KOPT-K1 (cell line): Measurements from ENCODE around the gene ELMO2.

Experiments used
- H3K27ac ChIP-seq: fragments of 200-600 bp; sonication (generic); 2 replicates; pipeline ENCODE4 v1.5.1; 2016; ENCODE audit warnings: antibody characterized with exemption, mild to moderate bottlenecking, low read depth, low read length; ENCODE audit not compliant: poor library complexity, severe bottlenecking
- H3K36me3 ChIP-seq: fragments of 200-600 bp; sonication (generic); 2 replicates; pipeline ENCODE4 v1.5.1; 2017; ENCODE audit warnings: antibody characterized with exemption, mild to moderate bottlenecking, low read length, moderate library complexity; ENCODE audit not compliant: insufficient read depth
- H3K9me3 ChIP-seq: fragments of 200-600 bp; sonication (generic); 2 replicates; pipeline ENCODE4 v1.5.1; 2017; ENCODE audit warnings: antibody characterized with exemption, low read length, mild to moderate bottlenecking; ENCODE audit not compliant: insufficient read depth, poor library complexity, severe bottlenecking

The ELMO2 gene

DNA sequence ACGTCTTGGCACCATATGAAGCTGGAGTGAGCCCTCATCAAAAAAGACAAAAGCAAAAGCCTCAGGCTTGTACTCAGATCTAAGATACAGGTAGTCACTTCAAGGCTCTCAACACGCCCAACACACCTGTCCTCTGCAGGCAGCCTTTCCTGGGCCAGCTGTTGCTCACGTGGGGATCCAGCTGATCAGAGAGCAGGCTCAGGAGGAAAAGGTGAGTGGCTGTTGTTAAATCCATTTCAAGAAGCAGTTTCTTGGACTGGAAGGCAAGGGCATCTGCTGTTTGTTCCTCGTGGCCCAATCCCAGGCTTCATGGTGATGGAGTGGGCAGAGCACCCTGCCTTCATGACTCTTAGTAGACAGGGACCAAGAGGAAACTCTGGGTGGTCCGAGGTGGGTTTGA lies 39.6 kb downstream of the ELMO2 start:
- Histone ChIP-seq H3K36me3 (peaks cover 79% of the 10 kb centered on the region), H3K9me3 (no peaks in the 10 kb centered on the region), H3K27ac (no peak overlapping the region)

DNA sequence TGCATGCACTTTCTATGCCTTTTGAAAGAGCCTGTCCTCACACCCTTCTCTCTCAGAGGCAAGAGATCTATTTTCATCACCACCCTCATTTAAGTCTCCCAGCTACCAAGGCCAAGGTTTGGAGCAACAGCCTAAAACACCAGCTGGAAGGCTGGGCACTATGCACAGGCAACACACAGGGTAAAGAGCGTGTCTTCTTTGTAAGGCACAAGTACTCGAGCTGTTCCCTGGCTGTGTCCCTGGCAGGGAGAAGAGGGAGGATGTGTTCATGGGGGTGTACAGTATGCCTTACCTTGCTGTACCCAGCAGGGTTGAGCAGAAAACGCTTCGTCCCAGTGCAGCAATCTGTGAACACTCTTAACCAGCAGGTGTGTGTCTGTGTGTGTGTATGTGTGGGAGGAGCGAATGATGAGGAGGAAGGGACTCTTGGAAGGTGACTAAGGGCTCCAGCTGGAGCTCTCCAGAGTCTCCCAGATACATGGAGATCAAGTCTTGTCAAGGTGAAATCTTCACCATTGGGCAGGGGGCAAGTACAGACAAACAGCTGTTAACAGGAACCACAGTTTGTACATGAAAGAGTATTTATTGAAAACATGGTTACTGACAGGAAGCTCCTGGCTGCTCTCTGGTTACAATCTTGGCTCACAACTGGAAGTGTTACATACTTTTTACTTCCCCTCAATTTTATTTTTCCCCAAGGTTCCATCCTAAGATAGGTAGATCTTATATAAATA lies 40.8 kb downstream of the ELMO2 start:
- Histone ChIP-seq H3K36me3 (peaks cover 74% of the 10 kb centered on the region), H3K9me3 (no peaks in the 10 kb centered on the region), H3K27ac (no peak overlapping the region)

DNA sequence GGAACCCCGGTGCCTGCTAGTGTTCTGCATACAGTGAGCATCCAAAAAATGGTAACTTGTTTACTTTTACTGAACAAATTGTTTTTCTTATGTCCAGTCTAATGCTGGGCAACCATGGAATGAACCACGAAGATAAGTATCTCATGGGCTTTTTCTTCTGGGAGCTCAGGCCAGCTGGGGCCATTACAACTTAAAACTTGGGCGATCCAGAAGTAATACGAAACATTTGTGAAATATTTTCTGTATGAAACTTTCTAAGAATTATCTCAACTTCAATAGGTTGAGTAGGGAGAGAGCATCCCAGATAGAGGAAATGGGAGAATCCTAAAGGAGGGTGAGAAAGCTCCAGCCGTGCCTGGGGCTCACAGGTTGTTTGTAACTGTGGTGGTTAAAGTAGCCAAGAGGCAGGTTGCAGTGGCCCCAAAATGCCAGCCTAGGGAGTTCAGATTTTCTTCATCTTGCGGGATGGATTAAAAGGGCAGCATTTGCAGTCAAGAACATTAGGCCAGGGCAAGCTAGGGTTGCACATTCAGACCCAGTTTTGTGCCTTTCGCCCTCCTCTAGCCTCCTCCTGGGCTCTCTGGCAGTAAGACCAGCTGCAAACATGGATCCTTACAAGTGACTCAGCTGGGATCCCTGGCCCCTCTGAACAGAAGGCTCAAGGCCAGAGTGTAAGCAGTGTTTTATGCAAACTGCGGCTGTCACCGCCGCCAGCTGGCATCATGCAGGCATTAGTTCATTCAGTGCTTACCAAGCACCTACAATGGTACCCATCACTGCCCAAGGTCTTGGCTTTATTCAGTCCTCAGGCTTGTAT lies 41.5 kb downstream of the ELMO2 start:
- Histone ChIP-seq H3K36me3 (peaks cover 66% of the 10 kb centered on the region), H3K9me3 (no peaks in the 10 kb centered on the region), H3K27ac (peak overlapping the region; percentile 87)

DNA sequence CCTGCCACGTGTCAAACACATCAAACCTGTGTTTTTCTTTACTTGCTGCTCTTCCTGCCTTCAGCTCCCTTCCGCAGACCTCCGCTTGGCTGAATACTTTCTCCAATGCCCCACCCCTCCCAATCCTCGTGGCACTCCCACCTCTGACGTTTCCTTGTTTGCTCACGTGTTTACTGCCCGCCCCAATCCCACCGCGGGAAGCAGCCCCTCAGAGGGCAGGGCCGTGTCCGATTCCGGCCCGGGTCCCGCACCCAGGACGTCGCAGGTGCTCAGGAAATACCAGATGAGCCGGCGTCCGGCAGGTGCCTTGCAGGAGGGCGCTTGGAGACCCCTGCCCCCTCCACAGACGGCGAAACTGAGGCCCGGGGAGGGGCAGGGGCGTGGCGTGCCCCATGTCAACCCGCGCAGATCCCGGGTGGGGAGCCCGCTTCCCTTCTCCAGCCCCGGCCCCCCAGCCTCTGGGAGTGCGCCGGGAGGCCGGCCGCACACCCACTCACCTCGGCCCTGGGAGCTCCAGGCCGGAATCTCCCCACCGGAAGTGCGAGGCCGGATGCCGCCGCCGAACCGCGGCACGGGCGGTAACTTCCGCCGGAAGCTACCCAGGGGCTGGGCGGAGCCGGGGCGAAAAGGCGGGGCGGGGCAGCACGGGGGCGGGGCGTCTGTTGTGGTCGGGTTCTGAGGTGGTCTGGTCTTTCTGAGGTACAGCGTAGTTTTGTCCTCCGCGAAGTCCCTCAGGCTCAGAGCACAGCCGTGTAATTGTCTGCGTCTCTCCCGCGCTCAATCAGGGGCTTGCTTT lies 42.3 kb downstream of the ELMO2 start:
- H3K9me3 ChIP-seq = no peaks in the 10 kb centered on the region
- H3K36me3 ChIP-seq = peaks cover 59% of the 10 kb centered on the region
- peak overlapping the region; percentile 87 for H3K27ac ChIP-seq

DNA sequence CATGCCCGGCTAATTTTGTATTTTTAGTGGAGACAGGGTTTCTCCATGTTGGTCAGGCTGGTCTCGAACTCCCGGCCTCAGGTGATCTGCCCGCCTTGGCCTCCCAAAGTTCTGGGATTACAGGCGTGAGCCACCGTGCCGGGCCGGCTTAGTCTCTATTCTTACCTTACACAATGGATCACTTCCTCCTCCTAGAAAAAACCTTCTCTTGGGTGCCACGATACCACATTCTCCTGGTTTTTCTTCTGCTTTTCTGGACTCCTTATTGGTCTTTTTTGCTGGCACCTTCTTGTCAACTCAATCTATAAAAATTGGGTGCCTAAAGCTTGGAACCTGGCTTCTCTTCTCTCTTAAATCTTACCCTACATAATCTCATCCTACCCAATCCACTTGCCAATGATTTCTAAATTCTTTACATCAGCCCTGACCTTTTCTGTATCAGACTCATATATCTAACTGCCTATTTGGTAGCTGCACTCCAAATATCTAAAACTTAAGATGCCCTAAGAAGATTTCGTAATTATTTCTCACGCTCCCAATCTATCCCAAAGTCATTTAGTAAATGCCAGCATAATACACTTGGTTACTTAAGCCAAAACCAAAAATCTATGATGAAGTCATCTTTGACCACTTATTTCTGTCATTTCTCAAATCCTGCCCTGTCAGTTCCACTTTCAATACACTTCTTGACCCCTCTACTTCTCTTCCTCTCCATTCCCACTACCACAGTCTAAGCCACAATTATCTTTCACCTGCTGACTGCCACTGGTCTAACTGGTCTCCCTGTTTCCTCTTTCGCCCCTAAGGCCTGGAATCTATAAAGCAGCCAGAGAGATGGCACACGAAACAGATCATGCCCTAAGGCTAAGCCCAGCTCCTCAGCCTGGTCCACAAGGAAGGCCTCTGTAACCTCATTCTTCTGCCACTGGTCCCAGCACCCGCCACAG lies 43.2 kb downstream of the ELMO2 start:
- H3K27ac ChIP-seq = peak overlapping the region; percentile 87
- H3K9me3 ChIP-seq = no peaks in the 10 kb centered on the region
- peaks cover 59% of the 10 kb centered on the region for H3K36me3 ChIP-seq

DNA sequence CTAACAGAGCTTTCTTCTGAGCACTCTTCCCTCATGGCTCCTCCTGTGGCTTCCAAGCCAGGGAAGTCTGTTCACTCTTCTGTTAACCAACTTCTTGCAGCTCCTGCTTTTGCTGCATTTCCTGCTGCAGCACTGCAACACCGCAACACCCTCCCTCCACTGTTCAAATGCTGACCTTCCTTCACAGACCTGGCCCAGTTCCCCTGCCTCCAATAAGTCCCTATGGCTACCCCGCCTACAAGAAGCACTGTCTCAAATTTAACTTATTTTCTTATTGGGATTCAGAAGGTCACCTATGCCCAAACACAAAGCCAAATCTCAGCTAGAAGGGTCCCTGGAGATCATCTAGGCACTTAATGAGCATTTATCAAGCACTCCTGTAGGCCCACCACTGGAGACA lies 44.6 kb downstream of the ELMO2 start:
- no peak overlapping the region for H3K27ac ChIP-seq
- peaks cover 58% of the 10 kb centered on the region for H3K36me3 ChIP-seq
- no peaks in the 10 kb centered on the region for H3K9me3 ChIP-seq

DNA sequence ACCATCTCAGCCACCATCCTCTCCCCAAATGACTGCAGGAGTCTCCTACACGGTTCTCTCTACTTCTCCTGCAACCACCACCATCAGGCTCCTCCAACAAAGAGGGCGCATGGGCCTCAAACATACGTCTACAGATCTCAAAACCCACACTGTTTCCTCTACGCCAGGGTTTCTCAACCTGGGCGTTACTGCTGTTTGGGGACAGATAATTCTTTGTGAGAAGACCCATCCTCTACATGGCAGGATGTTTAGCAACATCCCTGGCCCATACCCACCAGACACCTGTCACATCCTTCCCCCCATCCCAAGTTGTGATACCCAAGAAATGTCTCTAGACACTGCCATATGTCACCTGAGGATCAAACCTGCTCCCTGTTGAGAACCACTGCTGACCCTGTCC lies 45.0 kb downstream of the ELMO2 start:
- no peaks in the 10 kb centered on the region for H3K9me3 ChIP-seq
- no peak overlapping the region for H3K27ac ChIP-seq
- H3K36me3 ChIP-seq = peaks cover 55% of the 10 kb centered on the region

DNA sequence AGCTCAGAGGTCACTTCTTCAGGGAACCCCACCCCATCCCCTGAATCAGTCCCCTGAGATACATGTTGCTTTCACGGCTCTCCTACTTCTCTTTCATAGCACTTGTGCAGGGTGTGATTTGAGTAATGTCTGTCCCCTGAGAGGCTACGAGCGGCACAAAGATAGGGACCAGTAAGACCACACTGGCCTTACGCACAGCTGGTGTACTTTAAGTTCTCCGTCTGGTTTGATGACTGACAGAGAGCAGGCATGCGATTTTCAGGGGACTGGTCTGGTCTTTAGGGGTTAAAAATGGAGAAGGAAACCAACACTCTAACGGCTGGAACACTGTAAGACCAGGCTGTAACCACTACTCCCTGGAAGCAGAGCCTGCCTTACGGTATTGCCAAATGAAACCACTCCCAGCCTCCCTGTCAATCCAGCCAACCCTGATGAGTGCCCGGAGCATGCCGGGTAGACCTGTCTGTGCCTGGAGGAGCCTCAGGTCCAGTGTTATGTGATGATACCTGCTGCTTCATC lies 47.1 kb downstream of the ELMO2 start:
- H3K27ac ChIP-seq = no peak overlapping the region
- H3K9me3 ChIP-seq = no peaks in the 10 kb centered on the region
- peaks cover 60% of the 10 kb centered on the region for H3K36me3 ChIP-seq

DNA sequence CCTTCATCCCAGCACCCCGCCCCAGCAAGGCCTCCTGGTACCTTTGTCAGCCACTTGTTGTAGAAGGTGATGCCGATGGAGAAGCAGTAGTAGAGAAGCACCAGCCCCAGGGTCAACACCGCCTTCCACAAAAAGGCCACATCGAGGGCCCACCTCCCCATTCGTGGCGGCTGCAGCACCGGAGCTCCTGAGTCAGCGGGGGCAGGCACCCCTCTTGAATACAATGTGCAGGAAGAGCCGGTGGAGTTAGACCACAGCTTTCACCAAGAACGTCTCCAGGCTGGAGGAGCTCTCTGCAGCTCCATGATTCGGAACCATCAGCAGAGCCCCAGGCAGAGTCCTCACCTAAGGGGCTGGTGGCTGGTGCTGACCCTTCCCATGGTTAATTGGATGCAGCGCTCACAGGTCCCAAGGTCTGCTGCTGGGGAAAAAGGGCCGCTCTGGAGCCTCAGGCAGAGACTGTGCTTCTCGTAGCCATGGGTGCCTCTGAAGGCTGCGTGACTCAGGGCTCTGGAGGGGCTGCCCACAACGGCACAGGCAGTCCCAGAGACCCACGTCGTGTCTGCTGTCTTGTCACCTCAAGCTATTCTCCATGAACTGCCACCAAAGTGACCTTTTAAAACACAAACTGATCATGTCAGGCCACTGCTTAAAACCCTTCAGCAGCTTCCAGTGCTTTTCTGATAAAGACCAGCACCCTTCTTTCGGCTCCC lies 47.9 kb downstream of the ELMO2 start:
- Histone ChIP-seq H3K9me3 (no peaks in the 10 kb centered on the region), H3K27ac (no peak overlapping the region), H3K36me3 (peaks cover 63% of the 10 kb centered on the region)

DNA sequence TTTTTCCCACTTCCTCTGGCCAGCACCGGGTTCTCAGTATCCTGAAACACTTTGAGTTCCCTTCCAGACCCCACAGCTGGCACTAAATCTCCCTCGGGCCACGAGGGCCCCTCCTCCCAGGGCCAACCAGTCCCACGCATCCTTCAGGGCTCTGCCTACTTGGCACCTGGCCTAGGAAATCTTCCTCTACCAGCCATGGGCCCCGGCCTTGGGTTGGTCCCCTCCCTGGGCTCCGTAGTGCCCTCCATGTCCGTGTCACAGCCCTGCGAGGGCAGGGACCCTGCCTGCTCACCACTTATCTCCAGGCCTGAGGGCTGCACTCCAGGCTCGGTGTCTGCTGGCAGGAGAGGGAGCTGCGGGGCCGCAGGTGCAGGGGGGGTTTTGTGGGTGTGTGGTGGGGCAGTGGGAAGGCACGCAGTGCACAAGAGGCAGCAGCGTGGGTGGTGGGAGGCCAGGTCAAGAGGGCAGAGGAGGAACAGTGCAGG lies 49.3 kb downstream of the ELMO2 start:
- Histone ChIP-seq H3K9me3 (no peaks in the 10 kb centered on the region), H3K36me3 (peaks cover 56% of the 10 kb centered on the region), H3K27ac (no peak overlapping the region)

DNA sequence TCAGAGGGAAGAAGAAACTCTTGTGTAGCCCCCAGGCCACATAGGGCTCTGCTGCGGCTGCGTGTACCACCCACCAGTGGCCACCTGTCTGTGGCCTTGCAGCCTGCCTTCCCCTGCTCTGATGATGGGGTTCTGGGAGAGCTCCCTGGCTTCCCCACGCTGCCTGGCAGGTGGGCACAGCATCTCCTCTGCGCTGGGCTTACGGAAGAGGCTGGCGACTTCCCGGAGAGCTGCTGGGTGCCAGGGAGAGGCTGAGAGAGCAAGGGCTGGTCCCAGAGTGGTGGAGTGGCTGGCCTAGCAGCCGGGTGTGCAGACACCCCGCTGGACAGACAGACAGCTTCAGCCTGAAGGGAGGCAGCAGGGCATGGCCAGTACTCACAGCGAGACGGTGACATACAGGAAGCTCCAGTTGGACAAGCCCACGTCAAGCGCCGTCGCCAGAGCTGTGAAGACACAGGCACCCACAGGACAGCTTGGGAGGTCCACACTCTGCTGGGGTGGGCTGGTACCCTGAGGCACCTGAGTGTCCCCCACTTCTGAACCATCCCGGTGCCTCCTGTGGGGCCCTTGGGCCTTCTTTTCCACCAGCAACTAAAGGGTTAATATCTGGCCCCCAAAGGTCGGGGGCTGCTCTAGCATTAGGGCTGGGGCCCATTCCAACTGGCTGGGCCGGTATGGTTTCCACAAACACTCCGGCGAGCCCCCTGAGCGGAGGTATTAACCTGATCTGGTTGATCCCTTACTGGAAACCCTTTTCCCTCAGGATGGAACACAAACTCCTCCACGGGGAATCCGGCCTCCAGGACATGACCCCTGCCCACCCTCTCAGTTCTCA lies 50.0 kb downstream of the ELMO2 start:
- Histone ChIP-seq H3K27ac (no peak overlapping the region), H3K36me3 (peaks cover 57% of the 10 kb centered on the region), H3K9me3 (no peaks in the 10 kb centered on the region)

DNA sequence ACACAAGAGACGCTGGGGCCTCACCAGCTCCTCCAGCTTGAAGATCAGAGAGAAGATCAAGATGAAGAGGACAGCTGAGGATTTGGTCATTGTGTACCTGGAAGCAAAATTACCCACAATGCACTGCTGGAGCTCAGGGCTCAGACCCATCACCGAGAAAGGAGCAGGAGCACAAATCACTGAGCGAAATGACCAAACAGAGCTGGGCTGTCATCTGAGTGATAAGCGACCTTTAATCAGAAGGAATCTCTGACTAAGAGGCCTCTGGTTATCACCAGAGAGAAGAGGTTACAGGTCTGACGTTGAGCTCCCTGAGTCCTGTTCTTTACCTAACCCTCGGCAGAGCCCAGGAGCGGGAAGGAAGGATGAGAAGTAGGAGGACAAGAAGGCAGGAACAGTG lies 50.6 kb downstream of the ELMO2 start:
- H3K36me3 ChIP-seq = peaks cover 60% of the 10 kb centered on the region
- H3K9me3 ChIP-seq = no peaks in the 10 kb centered on the region
- no peak overlapping the region for H3K27ac ChIP-seq
